HuH-7.5 (cell line): Measurements from ENCODE around the gene OR8K1.

Experiments used
- DNase-seq: peaks from one replicate; pipeline ENCODE4 v3.0.0; 2011; ENCODE audit warnings: low spot score

OR8K1 gene

DNA sequence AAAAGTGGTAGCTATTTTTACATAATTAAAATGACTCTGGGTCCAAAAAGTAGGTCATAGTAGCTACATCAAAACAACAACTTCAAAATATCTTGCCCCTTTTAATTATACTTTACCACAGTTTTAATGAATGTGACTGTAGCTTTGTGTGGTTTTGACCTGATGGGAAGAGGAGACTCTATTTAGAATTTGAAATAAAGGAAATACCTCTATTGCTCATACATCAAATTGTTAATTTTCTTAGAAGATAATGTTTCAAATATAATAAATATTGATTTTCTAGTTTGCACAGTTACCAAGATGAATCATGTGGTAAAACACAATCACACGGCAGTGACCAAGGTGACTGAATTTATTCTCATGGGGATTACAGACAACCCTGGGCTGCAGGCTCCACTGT lies at the start of gene OR8K1:
OR8K1 (plus strand) TSS at position 301 of the 400 bp plus-strand sequence; CDS start at position 301, 0 bp downstream.
- DNase-seq = no peak

DNA sequence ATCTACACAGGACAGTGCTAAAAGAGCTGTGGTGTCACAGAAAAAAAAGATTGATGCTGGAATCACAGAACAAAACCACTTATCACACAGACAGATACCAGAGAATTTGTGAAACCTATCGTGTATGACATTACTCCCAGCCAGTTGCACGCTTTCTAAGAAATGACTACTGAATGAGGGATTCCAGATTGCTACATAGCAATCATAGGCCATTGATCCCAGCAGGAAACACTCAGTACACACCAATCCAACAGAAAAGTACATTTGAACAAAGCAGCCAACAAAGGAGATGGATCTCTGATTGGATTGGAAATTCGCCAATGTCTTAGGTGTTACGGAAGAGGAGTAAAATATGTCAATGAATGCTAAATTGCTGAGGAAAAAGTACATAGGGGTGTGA lies 48.9 kb upstream of the OR8K1 start:
- no peak for DNase-seq

DNA sequence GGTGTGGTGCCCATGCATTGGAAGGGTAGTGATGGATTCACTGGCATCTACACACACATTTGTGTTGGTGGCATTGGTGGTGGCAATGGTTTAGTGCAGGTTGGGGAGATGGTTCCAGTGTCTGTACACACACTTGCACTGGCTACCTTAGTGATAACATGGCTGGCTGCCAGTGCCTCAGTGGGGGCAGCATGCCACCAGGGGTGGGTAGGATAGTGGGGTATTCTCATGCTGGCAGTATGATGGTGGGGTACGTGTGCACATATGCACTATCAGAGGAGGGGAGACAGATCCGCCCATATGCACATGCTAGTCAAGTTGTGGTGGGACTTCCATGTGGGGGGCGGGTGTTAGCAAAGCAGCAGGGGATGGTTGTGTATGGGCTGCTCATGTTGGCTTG lies 38.0 kb upstream of the OR8K1 start:
- no peak for DNase-seq

DNA sequence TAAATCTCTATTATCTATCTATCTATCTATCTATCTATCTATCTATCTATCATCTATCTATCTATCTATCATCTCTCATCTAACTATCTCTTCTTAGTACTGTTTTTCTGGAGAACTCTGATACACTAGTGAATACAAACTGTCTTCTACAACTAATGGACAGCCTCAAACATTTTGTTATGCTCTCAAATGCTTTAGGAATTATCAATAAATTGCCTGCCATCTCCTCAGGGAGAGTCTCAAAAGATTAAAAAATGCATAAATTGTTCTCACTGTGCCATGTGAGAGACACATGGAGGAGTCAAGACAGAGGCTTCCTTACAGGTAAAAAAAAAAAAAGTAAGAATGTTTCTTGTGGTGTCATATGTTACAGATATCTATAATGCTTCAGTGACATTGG lies 31.0 kb upstream of the OR8K1 start, which contains the start of gene OR8K3:
OR8K3 (plus strand) TSS at position 301 of the 400 bp plus-strand sequence. CDS start 3,163 bp downstream, outside the sequence.
- DNase-seq = no peak

DNA sequence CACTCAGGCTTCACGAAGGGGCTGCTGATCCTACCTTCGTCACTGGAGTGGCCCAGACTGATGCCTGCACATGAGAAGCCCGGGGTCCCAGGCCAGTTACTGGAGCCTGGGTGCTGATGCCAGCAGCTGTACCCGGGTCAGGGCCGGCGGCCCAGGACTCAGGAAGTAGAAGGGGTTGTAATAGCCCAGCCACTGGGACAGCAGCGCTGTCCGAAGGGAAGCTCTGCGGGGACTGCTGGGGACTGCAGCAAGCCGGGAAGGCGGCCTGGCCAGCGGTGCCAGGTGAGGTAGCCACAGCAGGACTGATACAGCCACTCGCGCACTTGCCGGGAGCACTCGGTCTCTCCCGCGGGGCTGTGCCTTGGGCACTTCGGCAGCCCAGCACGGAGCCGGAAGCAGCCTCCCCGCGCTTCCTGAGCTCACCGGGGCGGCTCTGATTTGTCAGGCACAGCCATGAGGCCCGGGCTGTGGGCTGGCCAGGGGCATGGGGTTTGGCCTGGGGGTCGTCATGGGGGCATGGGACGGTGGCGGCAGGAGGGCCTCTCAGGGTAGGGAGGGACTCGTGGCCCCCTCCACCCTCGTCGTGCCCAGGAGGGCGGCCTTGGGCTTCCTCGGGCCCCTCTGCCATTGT lies 13.9 kb upstream of the OR8K1 start:
- no peak for DNase-seq

DNA sequence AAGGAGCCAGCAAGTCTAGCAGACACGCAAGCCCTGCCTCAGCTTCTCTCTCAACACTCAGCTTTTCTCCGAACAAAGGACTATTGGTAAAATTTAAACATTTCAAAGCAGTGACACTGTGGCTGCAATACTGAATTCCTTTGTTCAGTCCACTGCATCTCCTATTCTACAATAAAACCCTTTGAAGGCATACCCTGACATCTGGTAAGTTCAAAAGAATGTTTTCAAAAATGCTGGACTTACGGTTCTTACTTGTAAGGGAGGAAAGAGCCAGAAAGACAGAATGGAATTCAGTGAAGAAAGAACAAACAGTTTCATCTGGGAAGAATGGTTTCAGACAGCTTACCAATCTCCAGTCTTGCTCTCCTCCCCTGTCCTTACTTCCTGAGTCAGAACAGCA lies 12.7 kb upstream of the OR8K1 start:
- no peak for DNase-seq

DNA sequence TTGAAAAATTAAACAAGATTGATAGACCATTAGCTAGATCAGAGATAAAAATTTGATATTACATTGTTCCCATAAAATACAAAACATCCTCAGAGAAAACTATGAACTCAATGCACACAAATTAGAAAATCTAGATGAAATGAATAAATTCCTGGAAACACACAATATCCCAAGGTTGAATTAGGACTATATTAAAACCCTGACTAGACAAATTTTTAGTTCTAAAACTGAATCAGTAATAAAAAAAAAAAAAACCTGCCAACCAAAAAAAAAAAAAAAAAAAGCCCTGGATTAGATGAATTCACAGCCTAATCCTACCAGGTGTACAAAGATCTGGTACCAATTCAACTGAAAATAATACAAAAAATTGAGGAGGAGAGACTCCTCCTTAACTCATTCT lies 5.5 kb upstream of the OR8K1 start:
- no peak for DNase-seq

DNA sequence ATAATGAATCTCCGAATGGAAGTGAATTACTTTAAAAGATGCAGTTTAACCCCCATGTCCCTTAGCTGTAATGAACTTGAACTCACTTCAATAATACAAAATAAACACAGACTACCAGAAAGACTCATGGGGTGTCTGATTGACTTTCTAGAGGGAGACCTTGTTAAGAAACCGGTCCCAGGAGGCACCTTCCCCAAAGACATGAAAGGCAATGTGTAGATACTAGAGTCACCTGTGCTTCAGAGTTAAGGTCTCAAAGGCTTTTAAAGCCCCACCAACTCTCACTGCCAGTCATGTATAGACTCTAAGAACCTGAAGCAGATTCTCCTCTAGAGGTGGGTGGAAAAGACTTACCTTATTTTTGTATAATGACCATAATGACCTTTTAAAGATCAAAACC lies 8.2 kb downstream of the OR8K1 start, which contains the start of gene OR8J1:
OR8J1 (plus strand) TSS at position 301 of the 400 bp plus-strand sequence. CDS start 5,956 bp downstream, outside the sequence.
- no peak for DNase-seq

DNA sequence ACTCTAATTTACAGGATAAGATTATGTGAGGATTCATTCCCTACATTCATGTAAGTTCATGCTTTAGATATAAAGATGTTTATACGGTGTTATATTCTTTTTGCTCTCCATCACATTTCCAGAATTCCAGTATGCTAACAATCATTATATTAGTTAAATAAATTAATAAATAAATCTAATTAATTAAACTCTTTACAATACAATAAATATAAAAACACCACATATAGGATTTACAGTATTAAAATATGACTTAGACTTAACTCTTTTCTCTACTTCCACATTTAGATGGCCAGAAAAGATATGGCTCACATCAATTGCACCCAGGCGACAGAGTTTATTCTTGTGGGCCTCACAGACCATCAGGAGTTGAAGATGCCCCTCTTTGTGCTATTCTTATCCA lies 29.5 kb downstream of the OR8K1 start, which contains the start of gene OR8U1:
OR8U1 (plus strand) TSS at position 301 of the 400 bp plus-strand sequence; CDS start at position 301, 0 bp downstream.
- DNase-seq = no peak

DNA sequence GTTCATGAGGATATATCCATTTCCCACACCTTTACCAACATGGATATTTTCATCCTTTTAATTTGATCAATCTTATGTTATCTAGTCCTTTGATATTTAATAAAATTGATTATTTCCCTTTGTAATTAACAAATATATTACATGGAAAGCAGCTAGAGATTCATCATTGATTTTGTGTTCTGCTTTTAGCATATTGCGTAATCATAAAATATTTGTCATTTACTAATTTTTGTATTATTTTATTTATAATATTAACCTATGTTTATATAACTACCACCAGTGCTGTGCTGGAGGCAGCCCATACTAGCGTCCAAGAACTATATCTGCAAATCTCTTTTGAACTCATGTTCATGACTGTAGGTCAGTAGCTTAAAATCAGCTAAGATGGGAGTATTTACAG lies 34.3 kb downstream of the OR8K1 start:
- no peak for DNase-seq

DNA sequence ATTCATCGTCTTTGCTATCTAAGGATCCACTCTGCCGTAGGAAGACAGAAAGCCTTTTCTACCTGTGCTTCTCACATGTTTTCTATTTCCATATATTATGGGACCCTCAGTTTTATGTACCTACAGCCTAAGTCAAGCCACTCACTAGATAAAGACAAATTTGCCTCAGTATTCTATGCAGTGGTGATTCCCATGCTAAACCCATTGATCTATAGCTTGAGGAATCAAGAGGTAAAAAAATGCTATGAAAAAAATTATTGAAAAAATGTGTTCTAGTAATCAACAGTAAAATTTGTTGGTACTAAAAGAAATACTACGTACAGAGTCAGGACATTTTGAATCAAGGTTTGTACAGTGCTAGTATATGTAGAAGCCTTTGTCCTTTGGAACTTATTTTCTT lies 48.5 kb downstream of the OR8K1 start:
- no peak for DNase-seq

DNA sequence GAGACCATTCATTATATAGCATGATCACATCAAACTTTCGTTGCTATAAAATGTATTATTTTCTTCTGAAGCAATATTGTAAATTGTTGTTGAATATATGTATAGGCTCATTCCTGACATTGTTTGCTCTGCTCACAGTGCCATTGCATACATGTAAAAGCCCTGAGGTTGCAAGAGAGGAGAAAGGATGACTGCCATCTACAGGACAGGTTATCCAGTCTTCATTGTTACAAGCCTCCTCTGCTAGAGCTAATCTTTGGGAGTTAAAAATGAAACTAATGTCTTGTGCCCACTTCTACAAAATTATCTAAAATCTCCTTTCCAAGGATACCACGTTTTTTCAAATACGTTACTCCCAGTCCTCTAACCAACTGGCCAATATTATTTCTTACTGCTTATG lies 50.2 kb downstream of the OR8K1 start:
- DNase-seq = no peak
